OCI-LY7 (cell line): ENCODE data around the gene ZNF488. TPM values are rescaled to one million over a fixed set of nuclear protein-coding genes. Genes with fewer than 3 reads are reported as not detected.

ENCODE experiments used
- BruUV-seq: library from RNA; stranded (reverse); fragments of 400-500 nt; replicated peaks from 2 replicates; lab custom pipeline; 2021; lab: Mats Ljungman, UMichigan
- CTCF ChIA-PET: fragments of 300-600 bp; sonication (Branson Sonifier 250); formaldehyde crosslinking; loops from one replicate; lab custom pipeline; 2022; ENCODE audit warnings: antibody characterized with exemption; ENCODE audit not compliant: unreplicated experiment; lab: Charles Lee
- POLR2A ChIA-PET: fragments of 300-600 bp; sonication (Branson Sonifier 250); formaldehyde crosslinking; loops from one replicate; lab custom pipeline; 2022; ENCODE audit warnings: antibody characterized with exemption; lab: Charles Lee
- DNase-seq: peaks from one replicate; pipeline ENCODE4 v3.0.0-alpha.2; 2015; ENCODE audit warnings: low spot score
- H2AFZ ChIP-seq: fragments of 200-600 bp; sonication (generic), shearing (Covaris generic); 2 replicates; pipeline ENCODE4 v1.6.1; 2014; ENCODE audit warnings: mild to moderate bottlenecking, antibody characterized with exemption, low read length, moderate library complexity
- H3K27ac ChIP-seq: fragments of 200-600 bp; sonication (generic); 2 replicates; pipeline ENCODE4 v1.5.1; 2014; ENCODE audit warnings: mixed run types, low read depth, mild to moderate bottlenecking, moderate library complexity, low read length, inconsistent platforms; ENCODE audit not compliant: poor library complexity, severe bottlenecking
- H3K36me3 ChIP-seq: fragments of 200-600 bp; sonication (generic); 2 replicates; pipeline ENCODE4 v1.6.1; 2014; ENCODE audit warnings: mild to moderate bottlenecking, antibody characterized with exemption, low read length, moderate library complexity, mixed read lengths; ENCODE audit not compliant: insufficient read depth
- H3K4me1 ChIP-seq: fragments of 200-600 bp; sonication (generic); 2 replicates; pipeline ENCODE4 v1.5.1; 2014; ENCODE audit warnings: mild to moderate bottlenecking, low read length; ENCODE audit not compliant: insufficient read depth, poor library complexity, severe bottlenecking
- H3K4me2 ChIP-seq: fragments of 200-600 bp; sonication (generic); 2 replicates; pipeline ENCODE4 v1.6.1; 2014; ENCODE audit warnings: mild to moderate bottlenecking, low read length
- H3K4me3 ChIP-seq: fragments of 200-600 bp; sonication (generic); 2 replicates; pipeline ENCODE4 v1.5.1; 2014; ENCODE audit warnings: mild to moderate bottlenecking, low read depth, low read length; ENCODE audit not compliant: poor library complexity, severe bottlenecking
- H3K79me2 ChIP-seq: fragments of 200-600 bp; sonication (generic); 2 replicates; pipeline ENCODE4 v1.6.1; 2016; ENCODE audit warnings: low read depth, mild to moderate bottlenecking, low read length, moderate library complexity, mixed read lengths; ENCODE audit not compliant: insufficient read depth
- H3K9me2 ChIP-seq: fragments of 200-600 bp; sonication (generic); 2 replicates; pipeline ENCODE4 v1.6.1; 2016; ENCODE audit warnings: mild to moderate bottlenecking, low read length, mixed read lengths; ENCODE audit not compliant: insufficient read depth
- H3K9me3 ChIP-seq: fragments of 200-600 bp; sonication (generic); 2 replicates; pipeline ENCODE4 v1.6.1; 2014; ENCODE audit warnings: mild to moderate bottlenecking, mixed run types, low read length, mixed read lengths
- H4K20me1 ChIP-seq: fragments of 200-600 bp; sonication (generic); 2 replicates; pipeline ENCODE4 v1.6.1; 2014; ENCODE audit warnings: mild to moderate bottlenecking, antibody characterized with exemption, low read length, moderate library complexity, mixed read lengths; ENCODE audit not compliant: insufficient read depth
- CTCF ChIP-seq: fragments of 200-600 bp; sonication (generic); conservative IDR thresholded peaks from 2 replicates; pipeline ENCODE4 v1.5.1; 2014; ENCODE audit warnings: mild to moderate bottlenecking, antibody characterized with exemption, low read length, moderate library complexity, mixed read lengths
- EZH2phosphoT487 ChIP-seq: fragments of 200-600 bp; sonication (generic); IDR thresholded peaks from 2 replicates; pipeline ENCODE4 v1.6.1; 2018; ENCODE audit warnings: low read depth, borderline replicate concordance, mild to moderate bottlenecking, mixed run types, antibody characterized with exemption, low read length, moderate library complexity, mixed read lengths
- intact Hi-C: fragments of 100-400 bp; cut with micrococcal nuclease; formaldehyde crosslinking; loops from one replicate; pipeline ENCODE4 v1.10.0; 2022; ENCODE audit not compliant: unreplicated experiment
- total RNA-seq, 2 experiments: library from RNA; depleted of rRNA in 1 of 2; stranded (reverse); fragments of >200 nt in 1 of 2; shearing (Covaris generic) in 1 of 2; gene quantifications; 2 replicates each; pipeline ENCODE4 v1.2.3, GENCODE V29; 2014 to 2022

The ZNF488 gene
- total RNA-seq, 2 experiments from 2014 or later, result 0.06 to 0.34 TPM

- Histone ChIP-seq H3K79me2 (no peaks in the 10 kb centered on the region), H2AFZ (no peak overlapping the region), H3K27ac (no peak overlapping the region), H3K4me1 (no peaks in the 10 kb centered on the region), H3K36me3 (no peaks in the 10 kb centered on the region), H3K4me3 (no peak overlapping the region), H4K20me1 (no peaks in the 10 kb centered on the region), H3K4me2 (no peak overlapping the region), H3K9me2 (no peaks in the 10 kb centered on the region), H3K9me3 (no peaks in the 10 kb centered on the region)
- TF ChIP-seq EZH2phosphoT487 (no peak), CTCF (no peak)
- BruUV-seq, result no TSS peak
- ChIA-PET POLR2A (interaction anchor here (1.3 kb wide), 1 partner anchor 17 kb away, joined by 3 read pairs; no protein-coding TSS in a partner anchor), CTCF (no interaction called here)
- intact Hi-C loops, result loop anchor here (10.0 kb wide), 1 partner anchor 58 kb away; no protein-coding TSS in a partner anchor
- DNase-seq, result no peak
These were observed 11.4 kb downstream of the ZNF488 start for GRCh38 chr10:47372726-47373125.

- ChIA-PET CTCF (no interaction called here), POLR2A (interaction anchor here (1.3 kb wide), 1 partner anchor 16 kb away, joined by 3 read pairs; no protein-coding TSS in a partner anchor)
- Histone ChIP-seq H3K4me1 (no peaks in the 10 kb centered on the region), H2AFZ (no peak overlapping the region), H3K9me3 (no peaks in the 10 kb centered on the region), H3K79me2 (no peaks in the 10 kb centered on the region), H3K27ac (no peak overlapping the region), H3K4me2 (no peak overlapping the region), H3K4me3 (no peak overlapping the region), H4K20me1 (no peaks in the 10 kb centered on the region), H3K36me3 (no peaks in the 10 kb centered on the region), H3K9me2 (no peaks in the 10 kb centered on the region)
- TF ChIP-seq CTCF (no peak), EZH2phosphoT487 (no peak)
- no TSS peak for BruUV-seq
- DNase-seq, result no peak
- intact Hi-C loops, result loop anchor here (10.0 kb wide), 1 partner anchor 57 kb away; no protein-coding TSS in a partner anchor
These were observed 12.2 kb downstream of the ZNF488 start for GRCh38 chr10:47371629-47372485.

GRCh38 chr10:47370878-47371277, 13.2 kb downstream of the ZNF488 start:
- Histone ChIP-seq H3K27ac (no peak overlapping the region), H3K4me3 (no peak overlapping the region), H3K9me3 (no peaks in the 10 kb centered on the region), H3K9me2 (no peaks in the 10 kb centered on the region), H3K79me2 (no peaks in the 10 kb centered on the region), H2AFZ (no peak overlapping the region), H3K4me1 (no peaks in the 10 kb centered on the region), H4K20me1 (no peaks in the 10 kb centered on the region), H3K4me2 (no peak overlapping the region), H3K36me3 (no peaks in the 10 kb centered on the region)
- ChIA-PET CTCF (no interaction called here), POLR2A (no interaction called here)
- intact Hi-C loops, result loop anchor here (10.0 kb wide), 1 partner anchor 56 kb away; no protein-coding TSS in a partner anchor
- no TSS peak for BruUV-seq
- TF ChIP-seq EZH2phosphoT487 (no peak), CTCF (no peak)
- DNase-seq, result no peak
